Bone marrow (tissue), 2 donors: ENCODE measurements around the gene SHROOM4.

Experiments used
- DNase-seq, 2 donors: peaks; one replicate each; lab custom pipeline; 2025; lab: John Stamatoyannopoulos, UW

SHROOM4 gene, protein sequence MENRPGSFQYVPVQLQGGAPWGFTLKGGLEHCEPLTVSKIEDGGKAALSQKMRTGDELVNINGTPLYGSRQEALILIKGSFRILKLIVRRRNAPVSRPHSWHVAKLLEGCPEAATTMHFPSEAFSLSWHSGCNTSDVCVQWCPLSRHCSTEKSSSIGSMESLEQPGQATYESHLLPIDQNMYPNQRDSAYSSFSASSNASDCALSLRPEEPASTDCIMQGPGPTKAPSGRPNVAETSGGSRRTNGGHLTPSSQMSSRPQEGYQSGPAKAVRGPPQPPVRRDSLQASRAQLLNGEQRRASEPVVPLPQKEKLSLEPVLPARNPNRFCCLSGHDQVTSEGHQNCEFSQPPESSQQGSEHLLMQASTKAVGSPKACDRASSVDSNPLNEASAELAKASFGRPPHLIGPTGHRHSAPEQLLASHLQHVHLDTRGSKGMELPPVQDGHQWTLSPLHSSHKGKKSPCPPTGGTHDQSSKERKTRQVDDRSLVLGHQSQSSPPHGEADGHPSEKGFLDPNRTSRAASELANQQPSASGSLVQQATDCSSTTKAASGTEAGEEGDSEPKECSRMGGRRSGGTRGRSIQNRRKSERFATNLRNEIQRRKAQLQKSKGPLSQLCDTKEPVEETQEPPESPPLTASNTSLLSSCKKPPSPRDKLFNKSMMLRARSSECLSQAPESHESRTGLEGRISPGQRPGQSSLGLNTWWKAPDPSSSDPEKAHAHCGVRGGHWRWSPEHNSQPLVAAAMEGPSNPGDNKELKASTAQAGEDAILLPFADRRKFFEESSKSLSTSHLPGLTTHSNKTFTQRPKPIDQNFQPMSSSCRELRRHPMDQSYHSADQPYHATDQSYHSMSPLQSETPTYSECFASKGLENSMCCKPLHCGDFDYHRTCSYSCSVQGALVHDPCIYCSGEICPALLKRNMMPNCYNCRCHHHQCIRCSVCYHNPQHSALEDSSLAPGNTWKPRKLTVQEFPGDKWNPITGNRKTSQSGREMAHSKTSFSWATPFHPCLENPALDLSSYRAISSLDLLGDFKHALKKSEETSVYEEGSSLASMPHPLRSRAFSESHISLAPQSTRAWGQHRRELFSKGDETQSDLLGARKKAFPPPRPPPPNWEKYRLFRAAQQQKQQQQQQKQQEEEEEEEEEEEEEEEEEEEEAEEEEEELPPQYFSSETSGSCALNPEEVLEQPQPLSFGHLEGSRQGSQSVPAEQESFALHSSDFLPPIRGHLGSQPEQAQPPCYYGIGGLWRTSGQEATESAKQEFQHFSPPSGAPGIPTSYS (N-terminal part only)

DNA sequence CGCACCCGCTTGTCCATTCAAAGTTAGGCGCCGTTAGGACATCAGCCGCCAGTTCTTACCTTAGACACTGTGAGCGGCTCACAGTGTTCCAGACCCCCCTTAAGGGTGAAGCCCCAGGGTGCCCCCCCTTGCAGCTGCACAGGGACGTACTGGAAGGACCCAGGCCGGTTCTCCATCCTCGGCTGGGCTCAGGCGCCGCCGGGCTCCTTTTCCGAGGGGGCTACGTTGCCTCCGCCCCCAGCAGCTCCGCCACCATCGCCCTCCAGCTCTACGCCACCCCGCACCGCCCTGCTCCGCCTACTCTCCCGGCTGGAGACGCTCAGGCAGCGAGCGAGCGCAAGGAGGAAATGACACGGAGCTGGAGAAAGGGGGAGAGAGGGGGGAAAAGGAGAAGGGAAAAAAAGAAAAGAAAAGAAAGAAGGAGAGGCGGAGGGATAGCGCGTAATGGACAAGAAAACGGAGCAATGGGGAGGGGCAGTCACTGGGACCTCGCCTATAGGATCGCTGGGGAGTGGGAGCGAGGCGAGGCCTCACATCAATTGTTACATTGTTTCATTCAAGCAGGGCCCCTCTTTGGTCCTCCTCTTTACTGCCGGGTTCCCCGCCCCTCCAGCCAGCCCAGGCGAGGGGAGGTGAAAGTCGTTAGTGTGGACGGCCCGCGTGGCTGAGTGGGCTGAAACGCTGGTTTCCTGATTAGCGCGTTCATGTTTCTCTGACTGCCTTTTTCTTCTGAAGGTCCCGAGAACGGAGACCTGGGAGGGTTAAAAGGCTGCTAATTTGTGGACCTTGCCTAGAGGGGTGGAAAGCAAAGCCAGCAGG lies at the start of gene SHROOM4:
TSS of gene SHROOM4 (minus strand) at position 352 of the 819 bp plus-strand sequence. CDS start at position 176, 176 bp downstream.
- no peak for DNase-seq

DNA sequence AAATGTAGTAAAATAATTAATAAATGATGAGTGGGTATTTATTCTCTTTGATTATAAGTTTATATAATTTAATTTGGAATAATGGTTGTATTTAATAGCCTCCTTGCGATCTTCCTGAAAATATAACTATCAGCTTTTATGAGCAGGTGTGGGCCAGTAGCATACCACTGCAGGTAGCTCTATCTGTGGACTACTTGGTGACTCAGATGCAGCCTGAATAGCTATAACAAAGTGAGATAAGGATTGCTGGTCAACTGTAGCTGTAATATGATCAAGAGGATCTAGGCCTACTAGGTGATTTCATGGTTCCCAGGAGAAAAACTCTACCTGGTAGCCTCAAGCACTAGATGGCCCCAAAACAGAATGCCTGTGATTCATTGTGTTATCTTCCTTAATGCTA lies 49.5 kb upstream of the SHROOM4 start:
- DNase-seq = no peak

DNA sequence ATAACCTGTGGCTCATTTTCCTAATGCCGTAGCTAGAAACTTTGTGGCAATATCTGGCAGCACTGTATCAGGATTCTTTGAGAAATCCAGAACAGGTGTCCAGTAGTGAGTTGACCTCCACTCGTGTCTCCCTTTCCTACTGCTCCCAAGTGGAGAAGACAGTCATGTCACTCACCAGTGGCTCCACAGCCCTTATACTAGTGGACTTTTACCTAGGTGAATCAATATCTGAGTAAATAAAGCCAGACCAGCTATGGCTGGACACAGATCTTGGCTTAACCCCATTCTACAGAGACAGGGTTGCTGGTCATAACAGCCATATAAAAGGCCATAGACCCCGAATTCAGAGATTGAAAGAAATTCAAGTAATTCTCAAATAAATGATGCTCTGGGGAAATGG lies 46.5 kb upstream of the SHROOM4 start:
- no peak for DNase-seq

DNA sequence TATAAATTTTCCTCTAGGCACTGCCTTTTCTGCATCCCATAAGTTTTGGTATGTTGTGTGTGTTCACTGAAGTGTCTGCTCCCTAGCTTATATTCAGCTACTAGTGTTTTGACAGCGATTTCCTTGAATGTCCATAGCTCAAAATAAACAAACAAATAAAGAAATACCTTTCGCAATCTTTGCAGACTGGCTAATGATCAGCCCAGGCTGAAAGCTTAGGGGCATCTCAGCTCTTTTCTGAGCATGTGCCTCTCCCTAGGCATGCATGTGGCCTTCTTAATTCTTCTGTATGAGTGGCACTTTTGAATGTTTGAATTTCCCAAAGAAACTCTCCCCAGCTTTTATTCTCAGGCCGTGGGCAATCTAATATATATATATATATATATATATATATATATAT lies 44.6 kb upstream of the SHROOM4 start:
- no peak for DNase-seq

DNA sequence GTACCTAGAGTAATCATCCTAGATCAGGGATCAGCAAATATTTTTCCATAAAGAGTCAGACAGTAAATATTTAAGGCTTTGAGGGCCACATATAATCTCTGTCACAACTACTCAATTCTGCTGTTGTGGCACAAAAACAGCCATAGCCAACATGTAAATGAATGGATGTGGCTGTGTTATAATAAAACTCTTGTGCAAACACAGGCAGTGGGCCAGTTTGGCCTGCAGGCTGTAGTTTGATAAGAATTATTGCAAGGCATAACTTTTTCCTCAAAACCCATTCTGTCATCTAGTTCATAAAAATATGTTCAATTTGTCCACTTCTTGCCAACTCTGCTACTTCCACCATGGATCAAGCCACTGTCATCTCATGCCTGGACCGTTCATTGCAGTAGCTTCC lies 39.4 kb upstream of the SHROOM4 start:
- no peak for DNase-seq

DNA sequence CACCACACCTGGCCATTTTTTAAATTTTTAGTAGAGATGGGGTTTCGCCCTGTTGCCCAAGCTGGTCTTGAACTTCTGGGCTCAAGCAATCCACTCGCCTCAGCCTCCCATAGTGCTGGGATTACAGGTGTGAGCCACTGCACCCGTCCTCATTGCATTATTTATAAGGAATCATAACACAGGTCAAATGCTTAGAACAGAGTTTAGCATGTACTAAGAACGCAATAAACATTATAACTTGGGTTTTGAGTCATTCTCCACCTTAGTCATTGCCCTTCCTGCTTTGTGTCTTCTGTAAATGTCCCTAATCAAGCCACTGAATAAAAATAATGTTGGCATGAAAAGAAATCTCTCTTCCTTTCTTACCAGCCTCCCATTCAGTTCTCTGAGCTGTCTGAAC lies 38.5 kb upstream of the SHROOM4 start:
- no peak for DNase-seq

DNA sequence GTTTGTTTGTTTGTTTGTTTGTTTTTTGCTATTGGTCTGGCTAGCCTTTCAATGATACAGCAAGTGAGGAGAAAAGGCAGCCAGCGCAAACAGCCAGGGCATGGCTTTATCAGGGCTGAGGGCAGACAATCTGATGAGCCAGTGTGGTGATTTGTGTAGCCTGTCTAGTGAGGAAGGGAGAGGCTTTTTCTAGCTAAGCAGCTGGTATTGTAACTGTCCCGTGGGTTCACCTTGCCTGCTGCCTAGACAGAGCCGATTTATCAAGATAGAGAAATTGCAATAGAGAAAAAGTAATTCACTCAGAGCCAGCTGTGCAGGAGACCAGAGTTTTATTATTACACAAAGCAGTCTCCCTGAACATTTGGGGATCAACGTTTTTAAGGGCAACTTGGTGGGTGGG lies 28.2 kb upstream of the SHROOM4 start:
- no peak for DNase-seq

DNA sequence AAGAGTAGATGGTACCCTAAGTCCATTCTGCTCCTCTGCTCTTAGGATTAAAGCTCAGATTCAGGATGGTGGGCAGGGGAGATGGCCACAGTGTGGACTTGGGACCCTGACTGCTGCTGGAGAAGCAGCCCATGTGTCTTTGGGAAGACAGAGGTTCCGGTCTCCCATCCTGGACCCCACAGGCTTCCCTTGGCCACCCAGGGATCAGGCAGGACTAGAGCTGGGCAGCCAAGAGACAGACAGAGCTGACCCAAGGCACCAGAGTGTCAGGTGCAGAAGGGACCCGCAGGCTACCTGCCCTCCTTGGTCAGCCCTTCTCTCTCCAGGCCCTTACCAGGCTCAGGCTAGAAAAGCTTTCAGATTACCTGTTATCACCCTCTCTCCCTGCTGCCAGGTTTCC lies 25.7 kb upstream of the SHROOM4 start:
- no peak for DNase-seq

DNA sequence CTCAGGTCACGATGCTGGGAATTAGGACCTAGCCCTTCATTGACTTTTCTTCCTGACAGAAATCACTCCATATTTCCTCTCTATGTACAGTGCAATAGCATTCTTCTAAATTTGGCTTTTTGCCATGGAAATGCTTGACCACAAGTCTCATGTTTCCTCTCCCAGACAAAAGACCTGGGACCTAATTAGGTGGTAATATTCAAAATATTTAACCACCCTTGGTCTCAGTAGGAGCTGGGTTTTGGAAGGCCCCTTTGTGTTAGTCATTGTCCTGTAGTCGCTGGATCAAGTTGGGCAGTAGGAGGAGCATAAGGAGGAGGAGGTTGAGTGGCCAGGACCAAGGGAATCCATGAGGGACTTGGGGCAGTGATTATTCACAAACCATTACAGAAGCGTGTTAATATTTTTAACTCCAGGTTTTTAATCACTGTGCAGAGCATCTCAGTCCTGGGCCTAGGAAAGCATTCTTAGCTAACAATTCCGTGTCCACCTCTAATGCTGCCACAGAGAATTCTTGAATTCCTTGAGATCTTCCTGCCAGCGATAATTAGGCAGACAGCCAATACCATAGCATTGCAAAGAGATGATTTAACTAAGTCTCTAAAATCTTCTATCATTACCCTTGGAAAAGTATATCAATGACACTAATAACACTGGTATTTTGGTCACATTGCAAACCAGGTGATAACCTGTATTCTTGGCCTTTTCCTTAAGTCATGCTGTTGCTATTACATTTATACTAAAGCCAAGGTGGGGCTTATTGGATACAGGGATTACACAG lies 25.0 kb upstream of the SHROOM4 start:
- no peak for DNase-seq

DNA sequence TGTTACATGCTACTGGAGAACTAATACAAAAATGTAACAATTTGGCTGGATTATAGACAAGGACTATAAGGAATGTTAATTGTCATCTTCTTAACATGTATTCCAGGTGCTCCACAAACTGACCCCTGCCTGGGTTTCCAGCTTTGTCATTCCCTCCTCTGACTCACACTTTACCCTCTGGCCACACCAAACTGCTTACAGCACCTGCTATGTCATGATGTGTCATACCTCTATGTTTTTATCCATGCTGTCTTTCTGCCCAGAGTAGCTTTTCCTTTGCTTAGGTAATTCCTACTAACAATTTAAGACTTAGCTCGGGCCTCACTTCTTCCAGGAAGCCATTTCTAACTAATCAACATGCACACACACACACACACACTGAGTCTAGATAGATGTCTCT lies 14.0 kb upstream of the SHROOM4 start:
- DNase-seq = no peak

DNA sequence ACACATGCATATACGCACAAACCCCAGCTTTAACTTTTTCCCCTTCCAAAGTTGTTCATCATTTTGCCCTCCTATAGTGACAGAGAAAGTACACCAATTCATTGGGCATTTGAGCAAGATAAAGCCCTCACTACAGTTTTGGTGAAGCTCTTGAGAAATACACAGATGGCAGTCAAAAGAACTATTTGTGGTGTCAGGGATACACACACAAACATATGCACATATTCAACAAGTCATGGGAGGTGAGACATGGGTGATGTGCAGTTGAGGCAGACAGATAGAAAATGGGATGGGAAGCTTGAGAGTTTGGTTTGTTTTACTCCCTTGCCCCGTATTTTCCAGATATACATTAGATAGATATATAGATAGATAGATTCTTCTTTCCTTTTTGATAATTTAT lies 11.8 kb upstream of the SHROOM4 start:
- DNase-seq = no peak

DNA sequence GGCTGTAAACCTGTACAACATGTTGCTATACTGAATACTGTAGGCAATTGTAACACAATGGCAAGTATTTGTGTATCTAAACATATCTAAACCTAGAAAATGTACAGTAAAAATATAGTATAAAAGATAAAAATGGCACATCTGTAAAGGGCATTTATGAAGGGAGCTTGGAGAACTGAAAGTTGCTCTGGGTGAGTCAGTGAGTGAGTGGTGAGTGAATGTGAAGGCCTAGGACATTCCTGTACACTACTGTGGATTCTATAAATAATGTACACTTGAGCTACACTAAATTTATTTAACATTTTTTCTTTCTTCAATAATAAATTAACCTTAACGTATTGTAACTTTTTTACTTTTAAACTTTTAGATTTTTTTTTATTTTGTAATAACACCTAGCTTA lies 5.0 kb upstream of the SHROOM4 start:
- DNase-seq = no peak

DNA sequence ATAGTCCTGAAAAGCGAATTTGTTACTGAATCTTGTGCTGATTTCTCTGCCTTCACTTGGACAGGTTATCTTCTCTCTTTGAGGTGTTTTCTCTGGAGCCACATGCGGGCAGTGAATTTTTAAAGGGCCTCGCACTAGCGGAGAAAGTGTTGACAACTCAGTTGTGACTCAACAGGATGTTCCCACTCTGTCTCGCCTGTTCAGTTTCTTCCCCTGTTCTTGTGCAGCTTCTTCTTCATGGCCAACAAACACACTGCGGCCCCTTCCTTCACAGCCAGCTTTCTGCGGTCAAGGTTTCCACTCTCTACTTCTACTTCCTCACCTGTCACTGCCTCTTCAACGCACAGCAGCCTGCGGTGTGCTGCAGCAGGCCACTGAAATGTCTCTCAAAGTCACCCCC lies 1.1 kb upstream of the SHROOM4 start:
- DNase-seq = no peak

DNA sequence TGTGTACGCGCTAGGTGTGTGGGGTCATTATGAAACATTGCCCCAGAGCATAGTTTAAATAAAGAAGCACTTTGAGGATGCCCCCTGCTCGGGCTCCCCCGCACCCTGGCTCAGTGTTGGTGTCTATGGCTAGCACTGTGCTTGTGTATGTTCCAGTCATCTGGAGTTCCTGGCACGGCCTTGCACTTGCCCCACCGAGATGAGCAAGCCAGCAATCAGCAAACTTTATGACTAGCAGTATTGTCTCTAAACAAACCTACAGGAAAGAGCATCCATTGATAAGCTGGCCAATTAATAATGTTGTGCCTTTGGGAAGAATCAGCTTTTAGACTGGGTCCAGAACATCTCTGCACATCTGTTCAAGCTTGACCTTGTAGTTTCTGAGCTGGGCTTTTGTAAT lies 707 bp upstream of the SHROOM4 start:
- no peak for DNase-seq

DNA sequence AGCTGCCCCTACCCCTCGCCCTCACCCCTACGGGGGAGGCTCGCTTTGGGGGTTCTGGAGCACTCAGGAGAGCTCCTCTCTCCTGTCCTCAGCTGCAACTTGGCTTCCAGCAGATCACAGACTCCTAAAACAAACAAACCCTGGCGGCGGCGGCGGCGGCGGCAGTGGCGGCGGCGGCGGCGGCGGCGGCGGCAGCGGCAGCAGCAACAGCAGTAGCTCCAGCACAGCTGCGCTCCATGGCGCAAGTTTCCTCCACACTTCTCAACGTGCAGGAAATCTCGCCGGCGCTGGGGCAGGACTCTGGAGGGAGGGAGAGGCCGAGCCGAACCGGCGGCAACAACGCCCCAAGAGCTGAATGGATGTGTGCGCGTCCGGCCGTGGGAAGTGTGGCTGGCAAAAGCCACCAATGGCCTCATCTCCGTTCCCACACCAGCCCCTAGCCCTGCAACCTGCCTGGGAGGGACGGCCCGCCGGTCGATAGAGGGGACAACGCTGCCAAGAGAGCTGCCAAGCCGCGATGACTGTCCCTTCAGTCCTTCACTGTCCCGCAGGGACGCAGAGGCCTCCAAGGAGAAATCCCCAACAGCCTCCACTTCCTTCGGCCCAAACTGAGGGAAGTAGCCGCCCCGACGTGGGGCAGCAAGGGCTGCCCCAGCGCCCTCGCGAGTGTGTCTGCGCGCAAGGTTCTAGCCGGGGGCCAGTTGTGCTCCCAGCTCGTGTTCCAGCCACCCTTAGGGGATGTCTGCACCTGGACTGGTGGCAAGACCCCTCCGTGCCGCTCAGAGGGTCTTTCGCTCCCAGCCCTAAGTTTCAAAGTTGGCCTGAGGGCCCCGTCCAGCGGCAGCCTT lies 775 bp downstream of the SHROOM4 start:
- DNase-seq = no peak

DNA sequence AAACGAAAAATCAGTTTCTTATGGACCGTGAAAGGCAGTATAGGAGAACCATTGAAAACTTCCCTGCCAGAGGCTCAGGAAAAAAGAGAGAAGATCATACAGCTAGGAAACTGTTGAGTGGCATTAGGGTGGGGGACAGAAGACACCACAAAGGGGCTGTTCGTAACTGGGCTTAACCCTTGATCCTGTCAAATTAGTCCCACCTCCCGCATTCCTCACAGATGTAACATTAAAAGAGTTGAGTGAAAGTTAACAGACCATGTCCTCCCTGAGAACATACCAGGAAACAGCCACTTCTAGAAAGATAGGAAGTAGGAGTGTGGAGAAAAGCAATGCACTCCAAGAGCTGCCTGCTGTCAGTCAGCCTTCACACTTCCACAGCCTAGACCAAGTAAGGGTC lies 8.7 kb downstream of the SHROOM4 start:
- DNase-seq = no peak

DNA sequence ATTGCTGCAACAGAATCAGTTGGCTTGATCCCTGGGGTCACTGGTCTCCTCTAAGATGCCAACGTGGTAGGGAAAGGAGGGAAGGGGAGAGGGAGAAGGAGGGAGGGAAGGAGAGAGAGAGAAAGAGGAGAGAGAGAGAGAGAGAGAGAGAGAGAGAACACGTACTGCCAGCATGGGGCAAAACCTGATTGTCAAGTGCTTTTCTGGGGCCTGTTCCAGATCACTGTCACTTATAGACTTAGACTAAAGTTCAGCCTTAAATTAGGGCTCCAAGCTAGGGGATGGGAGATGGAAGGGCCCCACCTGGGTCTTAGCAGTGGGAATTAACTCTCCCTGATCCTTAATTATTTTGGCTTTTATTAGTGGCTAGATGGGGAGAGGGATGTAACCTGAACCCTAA lies 12.9 kb downstream of the SHROOM4 start:
- DNase-seq = no peak

DNA sequence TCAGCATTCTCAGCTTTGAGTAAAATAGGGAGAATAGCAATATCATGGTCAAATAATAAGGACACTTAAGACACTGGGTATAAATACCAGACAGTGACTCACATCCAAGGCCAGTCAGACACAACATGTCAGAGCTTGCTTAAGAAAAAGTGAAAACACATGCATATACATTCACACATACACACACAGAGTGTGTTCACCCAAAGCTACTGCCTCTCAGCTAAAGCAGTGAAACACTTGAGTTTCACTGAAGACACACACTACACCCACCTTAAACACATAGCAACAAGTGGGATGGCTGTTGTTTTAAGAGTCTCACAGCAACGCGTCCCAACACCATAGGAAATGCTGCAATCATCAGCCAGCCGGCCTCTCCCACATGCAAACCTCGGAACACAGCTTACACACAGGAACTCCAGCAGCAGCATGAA lies 14.4 kb downstream of the SHROOM4 start:
- DNase-seq = no peak

DNA sequence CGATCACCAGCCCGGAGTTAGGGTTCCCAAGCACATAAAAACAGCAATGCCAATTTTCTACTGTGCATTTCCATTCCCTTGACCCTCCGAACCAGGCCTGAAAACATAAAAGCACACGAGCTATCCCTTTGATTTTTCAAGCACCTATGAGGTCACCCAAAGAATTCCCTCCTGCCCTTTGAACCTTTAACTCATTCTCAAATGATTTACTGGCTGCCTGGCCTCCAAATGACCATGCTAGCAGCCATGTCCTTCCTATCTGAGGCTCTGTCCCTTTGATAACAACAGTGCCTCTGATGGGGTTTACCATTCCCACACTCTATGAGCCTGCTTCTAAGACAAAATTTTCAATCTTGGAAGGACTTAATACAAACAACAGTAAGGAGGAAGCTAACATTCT lies 15.2 kb downstream of the SHROOM4 start:
- no peak for DNase-seq

DNA sequence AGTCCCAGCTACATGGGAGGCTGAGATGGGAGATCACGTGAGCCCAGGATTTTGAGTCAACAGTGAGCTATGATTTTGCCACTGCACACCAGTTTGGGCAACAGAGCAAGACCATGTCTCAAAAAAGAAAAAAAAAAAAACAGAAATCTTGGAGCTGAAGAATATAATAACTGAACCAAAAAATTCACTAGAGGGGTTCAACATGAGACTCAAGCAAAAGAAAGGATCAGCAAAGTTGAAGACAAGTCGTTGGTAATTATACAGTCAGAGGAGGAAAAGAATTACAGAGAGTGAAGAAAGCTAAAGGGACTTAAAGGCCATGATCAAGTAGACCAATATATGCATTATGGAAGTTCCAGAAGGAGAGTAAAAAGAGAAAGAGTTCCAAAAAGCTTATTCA lies 26.9 kb downstream of the SHROOM4 start:
- no peak for DNase-seq
